OCI-LY3 (cell line): Measurements from ENCODE around the gene WNT7B.

Source experiments
- CTCF ChIP-seq: fragments of 200-600, 300-600 bp; sonication (generic); IDR thresholded peaks from 2 replicates; pipeline ENCODE4 v1.5.1; 2014; ENCODE audit warnings: antibody characterized with exemption, low read length, low read depth
- EZH2phosphoT487 ChIP-seq: fragments of 200-600 bp; shearing (Covaris generic); IDR thresholded peaks from 2 replicates; pipeline ENCODE4 v1.6.1; 2018; ENCODE audit warnings: antibody characterized with exemption, mixed run types, low read depth

- no peak for TF ChIP-seq CTCF
- no peak for TF ChIP-seq EZH2phosphoT487
These were observed 16.9 kb upstream of the WNT7B start for GRCh38 chr22:45993841-45994240.
